Measurements from ENCODE around the gene CBX3.
A peak's percentile ranks its signal among the peaks of the same experiment; 100 is the strongest.
"Not testable (repeated sequence)": the region's sequence is repeated elsewhere in the genome, so short reads cannot be mapped to it uniquely, and the experiment has no call there.

CBX3 gene

GRCh38 chr7:26184281-26185101, 17.1 kb upstream of the CBX3 start:
- H2BK120ac ChIP-seq (ENCODE audit: insufficient read depth, low read length, poor library complexity); H3K9me3 ChIP-seq (ENCODE audit: insufficient read depth, low read depth, low read length); H3K23ac ChIP-seq (ENCODE audit: low read length); H3K18ac ChIP-seq (ENCODE audit: low read length); H3K4me3 ChIP-seq (ENCODE audit: low read depth, low read length); DNase-seq; H3K27ac ChIP-seq (ENCODE audit: low read depth, low read length); H2BK5ac ChIP-seq (ENCODE audit: low read depth, low read length, poor library complexity); H3K79me2 ChIP-seq (ENCODE audit: control insufficient read depth, insufficient read depth, low read length, poor library complexity); H3K14ac ChIP-seq (ENCODE audit: low read length); H3K4me2 ChIP-seq (ENCODE audit: low read length); H4K12ac ChIP-seq (ENCODE audit: low read depth, low read length); H2AFZ ChIP-seq (ENCODE audit: insufficient read depth, low read length, poor library complexity); H3K27me3 ChIP-seq (ENCODE audit: insufficient read depth, low read length); H4K8ac ChIP-seq (ENCODE audit: low read depth, low read length); H3K4ac ChIP-seq (ENCODE audit: low read depth, low read length); H2AK5ac ChIP-seq (ENCODE audit: low read length); H2BK12ac ChIP-seq (ENCODE audit: low read length); H3K4me1 ChIP-seq (ENCODE audit: control insufficient read depth in 1 of 2, insufficient read depth in 2 of 2, low read length in 2 of 2); H3K79me1 ChIP-seq (ENCODE audit: low read length); H4K91ac ChIP-seq (ENCODE audit: low read depth, low read length); H3K9ac ChIP-seq (ENCODE audit: low read length): not testable (repeated sequence)
- WGBS (ENCODE audit: extremely low coverage, insufficient coverage, insufficient read length): no CpG with 5 or more reads among the region's 4 CpGs
- peaks cover 4 to 19% of the 10 kb centered on the region in 2 experiments for H3K36me3 ChIP-seq (ENCODE audit: control insufficient read depth in 1 of 2, insufficient read depth in 2 of 2, low read length in 2 of 2)

- no peaks in the 10 kb centered on the region for H3K79me2 ChIP-seq (ENCODE audit: control insufficient read depth, insufficient read depth, low read length, poor library complexity)
- H3K23ac ChIP-seq (ENCODE audit: low read length): no peak overlapping the region
- H2BK5ac ChIP-seq (ENCODE audit: low read depth, low read length, poor library complexity): no peak overlapping the region
- H3K36me3 ChIP-seq (ENCODE audit: control insufficient read depth in 1 of 2, insufficient read depth in 2 of 2, low read length in 2 of 2): peaks cover 4 to 21% of the 10 kb centered on the region in 2 experiments
- H3K27ac ChIP-seq (ENCODE audit: low read depth, low read length): no peak overlapping the region
- H3K4me1 ChIP-seq (ENCODE audit: control insufficient read depth in 1 of 2, insufficient read depth in 2 of 2, low read length in 2 of 2): no peaks in the 10 kb centered on the region
- H2AFZ ChIP-seq (ENCODE audit: insufficient read depth, low read length, poor library complexity): no peak overlapping the region
- H3K14ac ChIP-seq (ENCODE audit: low read length): no peak overlapping the region
- H4K12ac ChIP-seq (ENCODE audit: low read depth, low read length): no peak overlapping the region
- H3K4ac ChIP-seq (ENCODE audit: low read depth, low read length): no peak overlapping the region
- 100% methylated on average over 1 of the region's 10 CpGs for WGBS (ENCODE audit: extremely low coverage, insufficient coverage, insufficient read length)
- no peaks in the 10 kb centered on the region for H3K79me1 ChIP-seq (ENCODE audit: low read length)
- H3K4me3 ChIP-seq (ENCODE audit: low read depth, low read length): no peak overlapping the region
- no peak overlapping the region for H3K4me2 ChIP-seq (ENCODE audit: low read length)
- H3K9me3 ChIP-seq (ENCODE audit: insufficient read depth, low read depth, low read length): no peaks in the 10 kb centered on the region
- no peak overlapping the region for H4K8ac ChIP-seq (ENCODE audit: low read depth, low read length)
- H2BK12ac ChIP-seq (ENCODE audit: low read length): no peak overlapping the region
- H3K27me3 ChIP-seq (ENCODE audit: insufficient read depth, low read length): no peaks in the 10 kb centered on the region
- no peak overlapping the region for H2AK5ac ChIP-seq (ENCODE audit: low read length)
- H3K18ac ChIP-seq (ENCODE audit: low read length): no peak overlapping the region
- no peak overlapping the region for H2BK120ac ChIP-seq (ENCODE audit: insufficient read depth, low read length, poor library complexity)
- DNase-seq: peak in 1 of 2 donors; percentile 43
- H4K91ac ChIP-seq (ENCODE audit: low read depth, low read length): no peak overlapping the region
- no peak overlapping the region for H3K9ac ChIP-seq (ENCODE audit: low read length)
These were observed 16.3 kb upstream of the CBX3 start for GRCh38 chr7:26185131-26185843.

- no peaks in the 10 kb centered on the region for H3K4me1 ChIP-seq (ENCODE audit: control insufficient read depth in 1 of 2, insufficient read depth in 2 of 2, low read length in 2 of 2)
- no peak for DNase-seq
- peaks cover 4 to 25% of the 10 kb centered on the region in 2 experiments for H3K36me3 ChIP-seq (ENCODE audit: control insufficient read depth in 1 of 2, insufficient read depth in 2 of 2, low read length in 2 of 2)
- H2AK5ac ChIP-seq (ENCODE audit: low read length): no peak overlapping the region
- H3K9me3 ChIP-seq (ENCODE audit: insufficient read depth, low read depth, low read length): no peaks in the 10 kb centered on the region
- H3K4me3 ChIP-seq (ENCODE audit: low read depth, low read length): no peak overlapping the region
- no peak overlapping the region for H3K4ac ChIP-seq (ENCODE audit: low read depth, low read length)
- no peak overlapping the region for H3K27ac ChIP-seq (ENCODE audit: low read depth, low read length)
- H2AFZ ChIP-seq (ENCODE audit: insufficient read depth, low read length, poor library complexity): no peak overlapping the region
- no CpG with 5 or more reads among the region's 1 CpG for WGBS (ENCODE audit: extremely low coverage, insufficient coverage, insufficient read length)
- H3K14ac ChIP-seq (ENCODE audit: low read length): no peak overlapping the region
- H2BK5ac ChIP-seq (ENCODE audit: low read depth, low read length, poor library complexity): no peak overlapping the region
- no peaks in the 10 kb centered on the region for H3K27me3 ChIP-seq (ENCODE audit: insufficient read depth, low read length)
- no peak overlapping the region for H4K12ac ChIP-seq (ENCODE audit: low read depth, low read length)
- no peak overlapping the region for H4K91ac ChIP-seq (ENCODE audit: low read depth, low read length)
- H3K79me2 ChIP-seq (ENCODE audit: control insufficient read depth, insufficient read depth, low read length, poor library complexity): no peaks in the 10 kb centered on the region
- no peak overlapping the region for H3K4me2 ChIP-seq (ENCODE audit: low read length)
- no peak overlapping the region for H3K23ac ChIP-seq (ENCODE audit: low read length)
- H4K8ac ChIP-seq (ENCODE audit: low read depth, low read length): no peak overlapping the region
- no peaks in the 10 kb centered on the region for H3K79me1 ChIP-seq (ENCODE audit: low read length)
- H3K9ac ChIP-seq (ENCODE audit: low read length): no peak overlapping the region
- no peak overlapping the region for H3K18ac ChIP-seq (ENCODE audit: low read length)
- H2BK120ac ChIP-seq (ENCODE audit: insufficient read depth, low read length, poor library complexity): no peak overlapping the region
- no peak overlapping the region for H2BK12ac ChIP-seq (ENCODE audit: low read length)
These were observed 15.7 kb upstream of the CBX3 start for GRCh38 chr7:26185844-26186180.

- Histone ChIP-seq H4K8ac (ENCODE audit: low read depth, low read length) (no peak overlapping the region), H2AFZ (ENCODE audit: insufficient read depth, low read length, poor library complexity) (no peak overlapping the region), H3K9ac (ENCODE audit: low read length) (no peak overlapping the region), H3K9me3 (ENCODE audit: insufficient read depth, low read depth, low read length) (no peaks in the 10 kb centered on the region), H3K4me2 (ENCODE audit: low read length) (no peak overlapping the region), H3K4me1 (ENCODE audit: control insufficient read depth in 1 of 2, insufficient read depth in 2 of 2, low read length in 2 of 2) (no peaks in the 10 kb centered on the region), H3K36me3 (ENCODE audit: control insufficient read depth in 1 of 2, insufficient read depth in 2 of 2, low read length in 2 of 2) (peaks cover 4 to 30% of the 10 kb centered on the region in 2 experiments), H3K27ac (ENCODE audit: low read depth, low read length) (no peak overlapping the region), H2BK12ac (ENCODE audit: low read length) (no peak overlapping the region), H3K14ac (ENCODE audit: low read length) (no peak overlapping the region), H3K79me2 (ENCODE audit: control insufficient read depth, insufficient read depth, low read length, poor library complexity) (no peaks in the 10 kb centered on the region), H2BK120ac (ENCODE audit: insufficient read depth, low read length, poor library complexity) (no peak overlapping the region), H3K18ac (ENCODE audit: low read length) (no peak overlapping the region), H4K12ac (ENCODE audit: low read depth, low read length) (no peak overlapping the region), H3K79me1 (ENCODE audit: low read length) (no peaks in the 10 kb centered on the region), H3K27me3 (ENCODE audit: insufficient read depth, low read length) (no peaks in the 10 kb centered on the region), H3K23ac (ENCODE audit: low read length) (no peak overlapping the region), H4K91ac (ENCODE audit: low read depth, low read length) (no peak overlapping the region), H2BK5ac (ENCODE audit: low read depth, low read length, poor library complexity) (no peak overlapping the region), H2AK5ac (ENCODE audit: low read length) (no peak overlapping the region), H3K4me3 (ENCODE audit: low read depth, low read length) (no peak overlapping the region), H3K4ac (ENCODE audit: low read depth, low read length) (no peak overlapping the region)
- peak in 1 of 2 donors; percentile 35 for DNase-seq
- no CpG with 5 or more reads among the region's 5 CpGs for WGBS (ENCODE audit: extremely low coverage, insufficient coverage, insufficient read length)
These were observed 14.9 kb upstream of the CBX3 start for GRCh38 chr7:26186364-26187311.
